ENCODE measurements around the gene F8A3.
"Not testable (repeated sequence)": the region's sequence is repeated elsewhere in the genome, so short reads cannot be mapped to it uniquely, and the experiment has no call there.

The F8A3 gene

GRCh38 chrX:155458471-155458870 is at the start of gene F8A3:
Gene F8A3, minus strand, starts transcription at chrX:155458620. Its CDS starts 20 bp downstream, at chrX:155458600.
- not testable (repeated sequence) for DNase-seq (ENCODE audit: low read depth)

- no peak for DNase-seq (ENCODE audit: low read depth)
Observed at GRCh38 chrX:155505296-155505695, 46.9 kb upstream of the F8A3 start.

DNA sequence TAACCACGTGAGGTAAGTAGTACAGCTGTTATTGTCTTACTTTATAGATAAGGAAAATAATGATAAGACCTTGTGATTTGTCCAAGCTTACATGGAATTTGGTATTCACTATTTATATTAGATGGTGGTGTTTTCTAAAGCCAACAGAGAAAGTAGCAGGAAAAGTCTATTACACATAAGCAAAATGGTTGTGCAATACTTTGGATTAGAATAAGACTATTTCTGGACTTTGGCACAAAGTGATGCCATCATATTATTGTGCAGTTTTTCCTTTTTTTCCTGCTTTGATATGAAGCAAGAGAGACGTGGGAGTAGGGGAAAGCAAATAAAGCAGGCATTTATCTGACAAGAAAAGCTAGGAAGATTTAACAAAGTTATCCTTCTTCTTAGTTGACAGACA is 36.7 kb upstream of the F8A3 start:
- not testable (repeated sequence) for DNase-seq (ENCODE audit: low read depth)

- not testable (repeated sequence) for DNase-seq (ENCODE audit: low read depth)
Observed at GRCh38 chrX:155491421-155491820, 33.0 kb upstream of the F8A3 start.

DNA sequence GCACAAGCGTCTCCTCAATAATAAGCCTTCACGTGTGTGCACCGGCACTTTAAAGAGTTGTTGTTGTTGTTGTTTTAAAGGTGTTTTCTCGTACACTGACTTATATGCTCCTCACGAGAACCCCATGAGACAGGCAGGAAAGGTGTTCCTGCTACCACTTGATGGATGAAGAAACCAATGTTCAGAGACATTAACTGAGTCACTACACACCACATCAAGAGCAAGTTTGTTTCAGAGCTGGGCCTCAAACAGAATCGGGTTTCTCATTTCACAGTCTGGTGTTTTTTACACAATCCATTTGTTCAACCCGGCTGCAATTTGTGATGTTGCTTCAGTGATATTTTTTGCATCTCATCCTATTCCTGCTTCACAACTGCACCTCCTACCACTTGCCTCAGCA is 18.7 kb upstream of the F8A3 start:
- DNase-seq (ENCODE audit: low read depth) = not testable (repeated sequence)

DNA sequence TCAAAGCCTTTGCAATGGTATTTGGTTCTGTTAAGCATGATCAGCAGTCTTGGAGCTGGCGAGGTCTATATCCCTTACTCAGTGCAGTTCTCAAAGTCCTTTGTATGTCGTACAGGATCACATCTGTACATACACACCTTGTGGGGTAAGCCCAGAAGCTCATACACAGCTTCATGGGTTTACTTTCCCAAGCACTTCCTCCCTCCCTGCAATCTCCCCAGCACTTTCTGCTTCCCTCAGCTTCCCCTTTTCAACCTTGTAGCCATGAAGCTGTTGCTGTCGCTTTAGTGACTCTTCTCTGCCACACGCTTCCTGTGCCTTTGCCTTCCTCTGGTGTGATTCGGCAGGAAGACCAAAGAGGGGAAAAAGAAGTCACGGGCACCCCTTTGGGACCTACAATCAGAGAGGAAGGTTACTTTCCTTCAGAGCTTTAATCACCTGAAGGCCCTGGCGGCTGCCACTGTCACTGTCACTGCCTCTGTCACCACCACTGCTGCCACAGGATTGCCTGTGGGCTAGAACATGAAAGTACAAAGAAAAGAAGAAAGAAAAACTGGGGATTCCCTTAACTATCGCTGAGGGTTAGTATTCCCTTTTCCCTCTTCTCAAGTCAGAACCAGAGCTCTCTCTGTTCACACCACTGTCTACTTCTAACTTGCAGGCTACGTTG is 8.0 kb upstream of the F8A3 start:
- not testable (repeated sequence) for DNase-seq (ENCODE audit: low read depth)

DNA sequence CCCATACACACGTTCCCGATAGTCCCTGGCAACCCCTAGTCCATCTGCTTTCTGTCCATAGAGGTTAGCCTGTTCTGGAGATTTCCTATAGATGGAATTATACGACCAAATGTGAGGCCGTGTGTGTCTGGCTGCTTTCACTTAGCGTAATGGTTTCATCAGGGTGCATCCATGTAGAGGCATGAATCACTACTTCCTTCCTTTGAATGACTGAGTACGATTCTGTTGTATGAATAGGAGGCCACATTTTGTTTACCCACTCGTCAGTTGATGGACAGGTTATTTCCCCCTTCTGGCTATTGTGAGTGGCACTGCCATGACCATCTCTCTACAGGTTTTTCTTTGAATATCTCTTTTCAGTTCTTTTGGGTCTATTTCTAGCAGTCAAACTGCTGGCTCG is 2.1 kb upstream of the F8A3 start:
- DNase-seq (ENCODE audit: low read depth) = not testable (repeated sequence)

- not testable (repeated sequence) for DNase-seq (ENCODE audit: low read depth)
Observed at GRCh38 chrX:155457761-155458447, 516 bp downstream of the F8A3 start.

- no peak for DNase-seq (ENCODE audit: low read depth)
Observed at GRCh38 chrX:155441097-155441496, 17.3 kb downstream of the F8A3 start.

GRCh38 chrX:155435744-155436112 is 22.7 kb downstream of the F8A3 start:
- no peak for DNase-seq (ENCODE audit: low read depth)

DNA sequence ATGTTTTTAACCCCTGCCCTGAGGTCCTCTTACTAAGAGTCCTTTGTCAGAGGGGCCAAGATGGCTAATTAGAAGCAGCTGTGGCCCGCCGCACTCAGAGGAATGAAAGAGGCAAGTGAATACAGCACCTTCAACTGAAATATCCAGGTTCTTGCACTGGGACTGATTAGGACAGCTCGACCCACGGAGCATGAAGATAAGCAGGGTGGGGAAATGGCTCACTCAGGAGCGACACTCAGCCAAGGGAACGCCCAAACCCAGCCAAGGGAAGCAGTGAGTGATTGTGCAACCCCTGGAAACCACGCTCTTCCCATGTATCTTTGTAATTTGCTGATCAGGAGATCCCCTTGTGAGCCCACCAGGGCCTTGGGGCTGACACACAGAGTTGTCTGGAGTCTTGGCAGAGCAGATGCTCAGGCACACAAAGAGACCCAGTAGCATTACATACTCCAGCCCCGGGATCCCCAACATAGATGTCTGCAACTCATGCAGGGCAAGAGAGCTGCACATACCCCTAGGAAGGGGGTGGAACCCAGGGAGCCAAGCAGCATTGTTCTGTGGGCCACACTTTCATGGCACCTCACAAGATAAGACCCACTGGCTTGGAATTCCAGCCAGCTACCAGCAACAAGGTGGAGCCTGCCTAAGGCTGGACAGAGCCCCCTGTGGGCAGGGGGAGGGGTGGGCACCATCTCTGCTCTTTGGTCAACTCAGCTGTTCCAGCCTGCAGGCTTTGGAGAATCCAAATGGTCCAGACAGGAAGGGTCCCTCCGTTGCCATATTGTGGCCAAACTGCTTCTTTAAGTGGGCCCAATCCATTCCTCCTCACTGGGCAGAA is 23.3 kb downstream of the F8A3 start:
- DNase-seq (ENCODE audit: low read depth) = no peak

GRCh38 chrX:155417769-155418168 is 40.7 kb downstream of the F8A3 start:
- DNase-seq (ENCODE audit: low read depth) = no peak
